AG09319 (cell line): ENCODE data around the gene STOX2.
"Not testable (repeated sequence)": the region's sequence is repeated elsewhere in the genome, so short reads cannot be mapped to it uniquely, and the experiment has no call there.

Source experiments
- DNase-seq: peaks from one replicate; pipeline ENCODE4 v3.0.0-alpha.2; 2010; ENCODE audit warnings: low read depth; ENCODE audit errors: extremely low read depth
- TF ChIP-seq, protein P1 (sequence below): IDR thresholded peaks from 2 replicates; pipeline ENCODE4 v1.5.1; 2011; ENCODE audit warnings: low read depth, mild to moderate bottlenecking, inconsistent platforms, low read length, moderate library complexity

STOX2 gene

DNA sequence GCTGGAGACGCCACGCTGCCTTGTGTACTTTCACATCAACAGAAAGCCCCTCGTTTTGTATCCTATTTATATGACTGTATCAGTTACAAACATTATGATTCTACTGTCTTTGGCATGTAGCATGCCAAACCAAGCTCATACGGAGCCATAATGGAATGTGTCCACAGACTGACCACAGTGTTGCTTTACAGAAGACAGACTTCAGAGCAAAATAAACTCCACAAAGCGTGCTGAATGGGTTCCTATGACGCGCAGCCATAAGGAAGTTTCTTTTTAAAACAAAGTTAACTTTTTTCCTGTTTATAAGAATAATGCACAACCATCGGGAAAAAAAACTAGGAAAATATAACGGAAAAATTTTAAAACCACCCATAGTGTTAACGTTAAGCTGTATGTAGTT, 136.0 kb downstream of the STOX2 start:
- TF ChIP-seq, protein P1, sequence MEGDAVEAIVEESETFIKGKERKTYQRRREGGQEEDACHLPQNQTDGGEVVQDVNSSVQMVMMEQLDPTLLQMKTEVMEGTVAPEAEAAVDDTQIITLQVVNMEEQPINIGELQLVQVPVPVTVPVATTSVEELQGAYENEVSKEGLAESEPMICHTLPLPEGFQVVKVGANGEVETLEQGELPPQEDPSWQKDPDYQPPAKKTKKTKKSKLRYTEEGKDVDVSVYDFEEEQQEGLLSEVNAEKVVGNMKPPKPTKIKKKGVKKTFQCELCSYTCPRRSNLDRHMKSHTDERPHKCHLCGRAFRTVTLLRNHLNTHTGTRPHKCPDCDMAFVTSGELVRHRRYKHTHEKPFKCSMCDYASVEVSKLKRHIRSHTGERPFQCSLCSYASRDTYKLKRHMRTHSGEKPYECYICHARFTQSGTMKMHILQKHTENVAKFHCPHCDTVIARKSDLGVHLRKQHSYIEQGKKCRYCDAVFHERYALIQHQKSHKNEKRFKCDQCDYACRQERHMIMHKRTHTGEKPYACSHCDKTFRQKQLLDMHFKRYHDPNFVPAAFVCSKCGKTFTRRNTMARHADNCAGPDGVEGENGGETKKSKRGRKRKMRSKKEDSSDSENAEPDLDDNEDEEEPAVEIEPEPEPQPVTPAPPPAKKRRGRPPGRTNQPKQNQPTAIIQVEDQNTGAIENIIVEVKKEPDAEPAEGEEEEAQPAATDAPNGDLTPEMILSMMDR, result no peak
- DNase-seq, result no peak

DNA sequence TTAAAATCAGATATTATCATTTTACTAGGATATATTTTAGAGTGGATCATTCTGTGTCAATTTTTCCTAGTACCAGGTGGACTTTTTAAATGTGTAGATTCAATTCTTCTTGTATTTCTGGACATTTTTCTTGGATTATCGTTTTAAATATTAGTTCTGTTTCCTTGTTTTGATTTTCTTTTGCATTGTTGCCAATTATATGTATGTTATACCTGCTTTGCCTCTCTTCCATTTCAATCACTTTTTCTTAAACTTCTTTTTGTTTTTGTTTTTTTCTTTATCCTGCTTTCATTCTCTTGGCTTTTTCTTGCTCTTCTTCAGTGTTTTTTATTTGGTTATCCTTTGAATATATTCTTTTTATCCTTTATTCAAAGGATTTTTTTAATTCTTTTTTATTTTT, 141.0 kb downstream of the STOX2 start:
- TF ChIP-seq, protein P1, result no peak
- no peak for DNase-seq

DNA sequence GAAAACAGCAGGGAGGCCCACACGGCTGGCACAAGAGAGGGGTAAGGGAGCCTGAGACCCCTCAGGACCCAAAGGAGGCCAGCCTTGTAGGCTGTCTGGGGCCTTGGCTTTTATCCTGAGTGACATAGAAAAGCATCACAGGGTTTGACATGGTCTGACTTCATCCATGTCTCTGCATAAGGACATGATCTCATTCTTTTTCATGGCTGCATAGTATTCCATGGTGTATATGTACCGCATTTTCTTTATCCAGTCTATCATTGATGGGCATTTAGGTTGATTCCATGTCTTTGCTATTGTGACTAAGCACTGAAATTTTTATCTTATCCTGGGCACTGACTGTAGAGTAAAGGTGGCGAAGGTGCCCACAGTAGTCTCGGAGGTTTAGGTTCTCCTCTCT, 146.2 kb downstream of the STOX2 start:
- not testable (repeated sequence) for DNase-seq

DNA sequence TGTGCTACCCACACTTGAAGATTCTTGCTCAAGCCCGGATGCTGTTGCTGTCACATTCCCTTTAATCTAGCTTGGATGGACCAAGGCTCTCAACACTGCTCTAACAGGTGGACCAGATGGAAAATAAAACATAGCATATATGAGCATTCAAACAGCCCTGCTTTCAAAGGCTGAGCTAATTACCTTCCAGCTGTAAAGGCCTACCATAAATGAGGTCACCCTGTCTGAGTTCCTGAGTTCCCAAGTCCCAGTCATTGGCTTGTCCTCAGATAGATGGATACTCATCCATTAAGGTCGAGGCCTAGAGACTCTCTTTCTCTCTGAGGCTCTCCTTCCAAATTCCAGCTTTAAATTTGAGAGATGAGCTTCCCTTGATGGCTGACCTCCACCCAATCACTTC, 147.5 kb downstream of the STOX2 start:
- TF ChIP-seq, protein P1, result no peak

DNA sequence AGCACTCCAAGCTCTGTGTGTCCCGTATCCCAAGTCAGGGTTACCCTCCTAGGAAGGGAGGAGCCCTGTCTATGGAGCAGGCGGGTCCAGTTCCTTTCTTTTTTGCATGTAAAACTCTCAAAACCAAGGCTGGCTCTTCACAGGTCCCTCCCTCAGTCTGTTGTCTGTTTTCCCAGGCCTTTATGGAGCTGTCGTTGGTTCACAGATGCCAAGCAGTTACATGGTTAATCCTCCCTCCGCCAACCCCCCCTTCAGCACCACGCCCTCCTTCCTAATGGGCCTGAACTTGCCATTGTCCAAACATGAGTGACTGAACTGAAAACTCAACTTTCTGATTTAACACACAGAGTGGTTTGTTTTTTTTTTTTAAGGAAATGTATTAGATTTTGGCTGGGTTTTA, 148.3 kb downstream of the STOX2 start:
- TF ChIP-seq, protein P1, result no peak
- DNase-seq, result no peak

More for the DNA sequence above, 147.5 kb downstream of the STOX2 start:
- no peak for DNase-seq

DNA sequence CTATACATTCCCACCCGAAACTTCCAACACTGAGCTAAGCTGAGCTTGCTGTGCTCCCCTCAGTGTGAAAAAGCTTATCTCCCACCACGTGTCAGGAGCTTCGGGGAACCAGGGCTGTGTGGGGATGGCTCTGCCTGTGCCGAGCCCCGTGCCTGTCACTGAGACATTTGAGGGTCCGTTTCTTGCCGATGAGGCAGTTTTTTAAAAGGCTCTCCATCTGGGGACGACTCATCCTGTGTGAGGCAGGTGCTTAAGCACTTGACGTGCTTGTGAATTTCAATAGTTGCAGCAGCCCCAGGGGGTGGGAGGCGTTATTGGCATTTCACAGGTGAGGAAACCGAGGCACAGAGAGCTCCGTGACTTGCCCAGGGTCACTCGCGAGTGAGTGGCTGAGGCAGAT, 151.8 kb downstream of the STOX2 start:
- no peak for DNase-seq
- TF ChIP-seq, protein P1, result no peak

DNA sequence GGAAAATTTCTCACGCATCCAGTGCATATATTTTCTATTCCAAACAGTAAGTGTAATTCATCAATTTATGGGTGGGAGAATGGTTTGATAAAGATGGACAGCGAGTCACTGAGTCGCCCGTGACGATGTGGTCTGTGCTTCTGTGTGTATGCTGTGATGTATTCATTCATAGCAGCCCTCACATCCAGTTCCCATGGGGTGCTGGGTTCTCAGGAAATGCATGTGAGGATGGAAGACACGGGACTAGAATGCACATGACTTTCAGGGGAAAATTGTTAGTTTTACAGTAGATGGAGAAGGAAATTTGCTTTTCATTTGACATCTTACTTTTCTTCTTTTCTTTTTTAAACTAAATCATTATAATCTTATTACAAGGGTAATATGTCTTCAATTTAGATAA, 152.9 kb downstream of the STOX2 start:
- TF ChIP-seq, protein P1, result no peak
- DNase-seq, result no peak

DNA sequence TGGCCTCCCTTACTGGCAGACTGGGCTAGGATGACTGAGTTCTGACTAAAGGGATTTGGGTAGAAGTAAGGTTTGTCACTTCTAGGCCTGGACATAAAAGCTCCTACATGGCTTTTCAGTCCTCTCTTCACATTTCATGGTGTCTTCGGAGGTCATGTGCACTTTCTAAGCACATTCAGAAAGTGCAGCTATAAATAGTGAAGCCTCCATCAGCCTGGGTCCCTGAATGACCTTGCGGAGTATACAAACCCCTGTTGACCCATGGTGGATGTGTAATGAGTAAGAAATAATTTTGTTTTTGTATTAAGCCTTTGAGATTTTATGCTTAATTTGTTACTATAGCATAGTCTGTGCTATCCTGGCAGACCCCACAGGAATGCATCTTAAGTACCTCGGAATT, 154.0 kb downstream of the STOX2 start:
- TF ChIP-seq, protein P1, result no peak
- DNase-seq, result no peak
